Fibroblast of the conjunctiva (primary cell): Measurements from ENCODE around the gene CCND1.

ENCODE experiments used
- DNase-seq: peaks from one replicate; pipeline ENCODE4 v3.0.0-alpha.2; 2010; ENCODE audit warnings: low read depth

CCND1 gene

DNA sequence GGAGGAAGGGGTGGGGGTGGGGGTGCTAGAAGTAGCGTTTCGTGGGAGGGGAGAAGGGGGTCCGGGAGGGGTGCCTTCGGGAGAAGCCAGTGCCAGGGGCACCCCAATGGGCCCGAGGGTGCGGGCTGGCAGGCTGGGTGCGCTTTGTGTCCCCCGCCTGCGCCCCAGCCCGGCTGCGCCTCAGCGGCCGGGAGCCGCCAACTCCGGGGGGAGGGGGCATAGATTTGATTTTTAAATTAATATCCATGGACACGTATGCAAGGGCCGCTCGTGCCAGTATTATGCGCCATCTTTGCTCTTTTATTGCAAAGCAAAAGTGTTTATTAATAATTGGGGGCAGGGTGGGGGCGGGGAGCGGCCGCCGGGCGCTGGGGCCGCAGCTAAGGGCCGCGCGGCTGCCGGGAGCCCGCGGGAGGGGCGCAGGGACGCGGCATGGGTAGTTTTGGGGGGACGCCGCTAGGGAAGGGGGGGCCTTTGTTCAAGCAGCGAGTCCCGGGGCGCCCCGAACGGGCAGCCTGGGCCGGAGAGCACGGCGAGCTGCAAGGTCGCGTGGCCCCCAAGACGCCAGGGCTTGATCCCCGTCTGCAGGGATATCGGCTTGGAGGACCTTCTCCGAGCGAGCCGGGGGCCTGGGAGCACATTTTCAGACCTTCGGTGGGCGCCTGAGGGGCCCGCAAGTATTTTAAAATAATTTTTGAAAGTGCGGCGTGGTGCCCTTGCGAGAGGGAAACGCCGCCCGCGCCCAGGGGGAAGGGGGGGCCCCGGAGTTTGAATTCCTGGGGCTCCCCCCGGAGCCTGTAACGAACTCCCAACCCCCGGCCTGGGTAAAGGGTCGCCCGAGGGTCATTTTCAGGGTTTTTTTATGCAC lies 959 bp downstream of the CCND1 start:
- DNase-seq, result no peak

DNA sequence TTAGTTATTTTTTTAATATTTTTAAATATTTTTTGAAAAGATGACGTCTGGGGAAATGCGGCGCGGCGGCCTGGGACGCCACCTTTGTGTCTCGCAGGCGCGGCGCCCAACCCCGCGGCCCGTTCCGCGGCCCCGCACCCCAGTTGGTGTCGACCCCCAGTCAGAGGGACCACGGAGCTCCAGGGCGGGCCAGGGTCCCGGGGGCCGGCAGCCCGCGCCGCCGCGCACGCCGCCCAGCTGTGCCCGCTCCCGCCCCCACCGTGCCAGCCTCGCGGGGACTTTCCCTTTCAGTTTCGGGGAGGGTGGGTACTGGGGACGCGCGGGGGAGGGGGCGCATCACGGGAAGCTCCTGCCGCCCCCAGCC lies 1.6 kb downstream of the CCND1 start:
- no peak for DNase-seq

DNA sequence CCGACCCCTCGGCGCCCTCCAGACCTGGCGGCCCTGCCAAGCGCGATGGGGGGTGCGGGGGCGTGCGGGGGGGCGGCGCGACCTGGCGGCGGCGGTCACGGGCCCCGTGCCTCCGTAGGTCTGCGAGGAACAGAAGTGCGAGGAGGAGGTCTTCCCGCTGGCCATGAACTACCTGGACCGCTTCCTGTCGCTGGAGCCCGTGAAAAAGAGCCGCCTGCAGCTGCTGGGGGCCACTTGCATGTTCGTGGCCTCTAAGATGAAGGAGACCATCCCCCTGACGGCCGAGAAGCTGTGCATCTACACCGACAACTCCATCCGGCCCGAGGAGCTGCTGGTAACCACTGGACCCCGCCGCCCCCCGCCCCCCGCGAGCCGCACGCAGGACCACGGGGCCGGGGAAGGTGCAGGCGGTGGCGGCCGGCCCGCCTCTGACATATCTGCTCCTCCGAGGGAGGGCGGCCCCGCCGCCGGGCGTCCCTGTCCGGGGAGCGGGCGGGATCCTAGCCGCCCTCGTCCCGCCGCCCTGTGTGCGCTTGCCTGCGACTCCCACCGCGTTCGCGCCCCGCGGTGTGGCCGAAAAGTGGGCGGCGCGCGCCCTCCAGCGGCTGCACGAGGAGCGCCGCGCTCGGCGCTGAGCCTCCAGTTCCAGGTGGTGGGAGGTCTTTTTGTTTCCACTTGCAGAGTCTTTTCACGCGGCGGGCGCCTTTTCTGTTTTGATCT lies 2.1 kb downstream of the CCND1 start:
- DNase-seq, result peak; percentile 54

- DNase-seq, result no peak
Measured at GRCh38 chr11:69643646-69644045, 2.7 kb downstream of the CCND1 start.

DNA sequence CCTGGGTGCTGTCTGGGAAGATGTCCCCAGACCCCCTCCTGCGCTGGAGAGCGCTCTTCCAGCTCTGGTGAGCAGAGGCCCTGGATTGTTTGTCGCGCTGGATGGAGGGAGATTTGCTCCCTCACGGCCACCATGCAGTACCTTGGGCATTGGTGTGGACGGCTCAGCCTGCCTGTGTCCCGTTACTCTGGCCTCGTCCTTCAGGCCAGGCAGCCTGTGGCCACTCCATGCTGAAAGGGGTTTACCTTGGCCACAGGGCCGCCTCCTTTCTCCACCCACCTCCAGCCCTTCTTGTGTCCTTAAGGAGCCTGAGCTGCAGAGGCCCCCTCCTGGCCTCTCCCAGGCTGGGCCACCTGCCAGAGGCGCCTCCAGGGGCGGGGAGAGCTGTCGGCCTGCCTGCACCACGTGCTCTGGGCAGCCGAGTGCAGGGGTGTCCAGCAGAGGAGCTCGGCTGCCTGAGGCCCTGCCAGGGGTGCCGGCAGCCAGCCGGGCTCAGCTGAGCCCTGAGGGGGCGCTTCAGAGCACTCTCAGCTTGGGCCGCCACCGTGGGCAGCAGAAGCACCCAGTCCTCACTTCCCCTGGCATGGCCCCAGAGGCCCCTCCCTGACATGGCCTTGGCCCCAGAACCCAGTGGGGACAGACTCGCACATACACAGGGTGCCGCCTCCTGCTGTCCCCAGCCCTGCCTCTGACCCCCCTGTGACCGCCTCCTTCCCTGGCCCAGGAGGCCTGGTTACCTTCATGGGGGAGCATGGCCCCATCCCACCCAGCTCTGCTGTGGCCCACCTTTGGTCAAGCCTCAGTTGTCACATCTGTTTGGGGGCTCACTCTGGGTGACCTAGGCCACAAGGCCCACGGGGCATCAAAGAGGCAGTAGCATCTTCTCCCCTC lies 3.4 kb downstream of the CCND1 start:
- DNase-seq, result peak; percentile 88

DNA sequence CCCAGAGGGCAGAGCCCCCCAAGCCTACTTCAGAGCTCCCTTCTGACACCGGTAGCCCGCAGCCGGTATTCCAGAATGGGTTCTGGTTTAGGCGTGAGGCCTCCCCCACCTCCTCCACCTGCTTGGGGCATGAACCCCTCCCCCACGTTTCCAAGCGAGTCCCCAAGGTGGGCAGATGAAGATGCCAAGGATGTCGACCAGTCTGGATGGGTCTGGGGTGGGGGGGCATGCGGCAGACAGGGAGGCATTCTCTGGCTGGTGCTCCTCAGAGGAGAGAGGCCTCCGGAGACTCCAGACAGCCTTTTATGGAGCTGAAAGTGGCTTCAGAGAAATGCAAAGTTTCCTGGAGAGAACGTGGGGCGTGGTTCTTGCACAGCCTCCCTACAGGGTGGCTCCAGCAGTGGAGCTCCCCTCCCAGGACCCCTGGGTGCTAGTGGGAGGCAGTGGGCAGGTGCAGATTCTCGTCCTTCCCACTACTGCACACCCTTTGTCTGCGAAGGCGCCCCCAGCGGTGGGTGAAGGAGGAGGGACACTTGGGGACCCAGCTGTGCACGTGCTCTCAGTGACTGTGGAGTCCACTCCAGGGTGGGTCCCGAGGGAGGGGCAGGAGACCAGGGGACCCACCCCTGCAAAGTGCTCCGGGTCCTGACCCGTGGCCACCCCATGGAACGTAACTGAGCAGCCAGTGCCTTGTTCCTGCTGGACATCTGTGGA lies 4.2 kb downstream of the CCND1 start:
- no peak for DNase-seq

GRCh38 chr11:69645801-69646492 lies 5.0 kb downstream of the CCND1 start:
- no peak for DNase-seq

- DNase-seq, result no peak
Measured at GRCh38 chr11:69646493-69647389, 5.8 kb downstream of the CCND1 start.

DNA sequence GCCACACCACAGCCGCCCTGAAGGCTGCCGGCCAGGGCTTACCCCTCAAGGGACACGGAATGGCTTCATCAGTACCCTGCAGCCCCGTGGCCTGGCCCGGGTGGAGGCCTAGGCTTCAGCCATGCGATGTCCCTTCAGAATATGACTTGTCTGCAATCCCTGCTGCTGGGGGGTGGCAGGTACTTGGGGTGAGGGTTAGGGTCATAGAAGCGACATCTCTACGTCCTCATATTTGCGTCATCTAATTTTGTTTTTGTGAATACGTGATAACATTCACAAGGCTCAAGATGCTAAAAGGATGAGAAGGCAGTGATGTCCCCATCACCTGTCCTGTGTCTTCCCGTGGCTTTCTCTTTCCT lies 6.4 kb downstream of the CCND1 start:
- no peak for DNase-seq

- no peak for DNase-seq
Measured at GRCh38 chr11:69647761-69648497, 7.0 kb downstream of the CCND1 start.

- no peak for DNase-seq
Measured at GRCh38 chr11:69648679-69649575, 8.0 kb downstream of the CCND1 start.

- no peak for DNase-seq
Measured at GRCh38 chr11:69649576-69649900, 8.6 kb downstream of the CCND1 start.

- no peak for DNase-seq
Measured at GRCh38 chr11:69650081-69650831, 9.3 kb downstream of the CCND1 start.

DNA sequence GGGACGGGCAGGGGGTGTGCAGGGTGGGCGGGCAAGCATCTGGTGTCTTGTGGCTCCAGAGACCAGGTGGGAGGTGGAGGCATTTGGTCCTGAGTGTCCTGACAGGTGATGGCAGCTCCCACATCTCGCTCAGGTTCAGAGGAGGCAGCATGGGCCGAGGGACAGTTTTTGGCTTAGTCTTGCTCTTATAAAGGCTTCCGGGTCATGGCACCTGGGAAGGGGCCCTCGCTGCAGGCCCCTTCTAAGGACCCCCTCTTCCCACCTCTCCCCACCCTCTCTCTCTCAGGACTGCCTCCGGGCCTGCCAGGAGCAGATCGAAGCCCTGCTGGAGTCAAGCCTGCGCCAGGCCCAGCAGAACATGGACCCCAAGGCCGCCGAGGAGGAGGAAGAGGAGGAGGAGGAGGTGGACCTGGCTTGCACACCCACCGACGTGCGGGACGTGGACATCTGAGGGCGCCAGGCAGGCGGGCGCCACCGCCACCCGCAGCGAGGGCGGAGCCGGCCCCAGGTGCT lies 9.9 kb downstream of the CCND1 start:
- DNase-seq, result no peak

DNA sequence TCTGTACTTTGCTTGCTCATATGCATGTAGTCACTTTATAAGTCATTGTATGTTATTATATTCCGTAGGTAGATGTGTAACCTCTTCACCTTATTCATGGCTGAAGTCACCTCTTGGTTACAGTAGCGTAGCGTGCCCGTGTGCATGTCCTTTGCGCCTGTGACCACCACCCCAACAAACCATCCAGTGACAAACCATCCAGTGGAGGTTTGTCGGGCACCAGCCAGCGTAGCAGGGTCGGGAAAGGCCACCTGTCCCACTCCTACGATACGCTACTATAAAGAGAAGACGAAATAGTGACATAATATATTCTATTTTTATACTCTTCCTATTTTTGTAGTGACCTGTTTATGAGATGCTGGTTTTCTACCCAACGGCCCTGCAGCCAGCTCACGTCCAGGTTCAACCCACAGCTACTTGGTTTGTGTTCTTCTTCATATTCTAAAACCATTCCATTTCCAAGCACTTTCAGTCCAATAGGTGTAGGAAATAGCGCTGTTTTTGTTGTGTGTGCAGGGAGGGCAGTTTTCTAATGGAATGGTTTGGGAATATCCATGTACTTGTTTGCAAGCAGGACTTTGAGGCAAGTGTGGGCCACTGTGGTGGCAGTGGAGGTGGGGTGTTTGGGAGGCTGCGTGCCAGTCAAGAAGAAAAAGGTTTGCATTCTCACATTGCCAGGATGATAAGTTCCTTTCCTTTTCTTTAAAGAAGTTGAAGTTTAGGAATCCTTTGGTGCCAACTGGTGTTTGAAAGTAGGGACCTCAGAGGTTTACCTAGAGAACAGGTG lies 11.1 kb downstream of the CCND1 start:
- DNase-seq, result no peak

GRCh38 chr11:69652999-69653398 lies 12.0 kb downstream of the CCND1 start:
- DNase-seq, result no peak

DNA sequence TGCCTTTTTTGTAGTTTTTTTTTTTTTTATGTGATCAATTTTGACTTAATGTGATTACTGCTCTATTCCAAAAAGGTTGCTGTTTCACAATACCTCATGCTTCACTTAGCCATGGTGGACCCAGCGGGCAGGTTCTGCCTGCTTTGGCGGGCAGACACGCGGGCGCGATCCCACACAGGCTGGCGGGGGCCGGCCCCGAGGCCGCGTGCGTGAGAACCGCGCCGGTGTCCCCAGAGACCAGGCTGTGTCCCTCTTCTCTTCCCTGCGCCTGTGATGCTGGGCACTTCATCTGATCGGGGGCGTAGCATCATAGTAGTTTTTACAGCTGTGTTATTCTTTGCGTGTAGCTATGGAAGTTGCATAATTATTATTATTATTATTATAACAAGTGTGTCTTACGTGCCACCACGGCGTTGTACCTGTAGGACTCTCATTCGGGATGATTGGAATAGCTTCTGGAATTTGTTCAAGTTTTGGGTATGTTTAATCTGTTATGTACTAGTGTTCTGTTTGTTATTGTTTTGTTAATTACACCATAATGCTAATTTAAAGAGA lies 12.5 kb downstream of the CCND1 start:
- no peak for DNase-seq
